ENCODE results near the gene MACROD1. TPM values are rescaled to one million over a fixed set of nuclear protein-coding genes. Genes with fewer than 3 reads are reported as not detected.

Gene MACROD1
- total RNA-seq, 1 donor from 2014 or later, result 3.4 TPM

- Histone ChIP-seq H3K4me2 (ENCODE audit: low read length) (no peak overlapping the region), H4K20me1 (ENCODE audit: insufficient read depth, low read length) (peaks cover 44% of the 10 kb centered on the region), H2AFZ (ENCODE audit: low read depth, low read length) (no peak overlapping the region), H3K27me3 (ENCODE audit: insufficient read depth, low read length) (peaks cover 28% of the 10 kb centered on the region), H3K4me3 (ENCODE audit: insufficient read depth, low read depth, low read length) (no peak overlapping the region), H3K4me1 (ENCODE audit: insufficient read depth, low read length) (peaks cover 3% of the 10 kb centered on the region), H3K79me2 (ENCODE audit: insufficient read depth, low read length) (no peaks in the 10 kb centered on the region), H3K27ac (ENCODE audit: low read depth, low read length) (no peak overlapping the region), H3K9me3 (ENCODE audit: insufficient read depth, low read depth, low read length) (peaks cover 6% of the 10 kb centered on the region), H3K36me3 (ENCODE audit: insufficient read depth, low read length) (no peaks in the 10 kb centered on the region), H3K9ac (ENCODE audit: low read length) (no peak overlapping the region)
- DNase-seq (ENCODE audit: low read depth) (no peak), FAIRE-seq (no peak)
- TF ChIP-seq EZH2 (IDR thresholded peaks at IDR 0.05; ENCODE audit: insufficient read depth, low read length), result no peak
- TF ChIP-seq CTCF (IDR thresholded peaks at IDR 0.05; ENCODE audit: insufficient read depth, low read depth, low read length), result no peak
- peaks cover 7% of the 10 kb centered on the region for H3K36me3 Mint-ChIP-seq (ENCODE audit: low read depth, unreplicated experiment)
- peaks cover 1% of the 10 kb centered on the region for H3K4me1 Mint-ChIP-seq (ENCODE audit: low read depth, unreplicated experiment)
- no peak overlapping the region for H3K27ac Mint-ChIP-seq (ENCODE audit: unreplicated experiment)
- no peak overlapping the region for H3K4me3 Mint-ChIP-seq (ENCODE audit: unreplicated experiment)
- peaks cover 3% of the 10 kb centered on the region for H3K9me3 Mint-ChIP-seq (ENCODE audit: unreplicated experiment)
- peaks cover 56% of the 10 kb centered on the region for H3K27me3 Mint-ChIP-seq (ENCODE audit: low read depth, unreplicated experiment)
Observed at GRCh38 chr11:64115531-64116522, 50.1 kb downstream of the MACROD1 start.

- H3K79me2 ChIP-seq (ENCODE audit: insufficient read depth, low read length), result no peaks in the 10 kb centered on the region
- no peaks in the 10 kb centered on the region for H3K36me3 ChIP-seq (ENCODE audit: insufficient read depth, low read length)
- TF ChIP-seq EZH2 (IDR thresholded peaks at IDR 0.05; ENCODE audit: insufficient read depth, low read length) (no peak), CTCF (IDR thresholded peaks at IDR 0.05; ENCODE audit: insufficient read depth, low read depth, low read length) (no peak)
- H4K20me1 ChIP-seq (ENCODE audit: insufficient read depth, low read length), result peaks cover 38% of the 10 kb centered on the region
- Mint-ChIP-seq H3K4me3 (ENCODE audit: unreplicated experiment) (no peak overlapping the region), H3K27ac (ENCODE audit: unreplicated experiment) (no peak overlapping the region), H3K36me3 (ENCODE audit: low read depth, unreplicated experiment) (peaks cover 7% of the 10 kb centered on the region), H3K4me1 (ENCODE audit: low read depth, unreplicated experiment) (no peaks in the 10 kb centered on the region), H3K27me3 (ENCODE audit: low read depth, unreplicated experiment) (peaks cover 59% of the 10 kb centered on the region), H3K9me3 (ENCODE audit: unreplicated experiment) (peaks cover 3% of the 10 kb centered on the region)
- H2AFZ ChIP-seq (ENCODE audit: low read depth, low read length), result no peak overlapping the region
- DNase-seq (ENCODE audit: low read depth) (no peak), FAIRE-seq (no peak)
- peaks cover 6% of the 10 kb centered on the region for H3K9me3 ChIP-seq (ENCODE audit: insufficient read depth, low read depth, low read length)
- no peak overlapping the region for H3K4me3 ChIP-seq (ENCODE audit: insufficient read depth, low read depth, low read length)
- H3K4me1 ChIP-seq (ENCODE audit: insufficient read depth, low read length), result no peaks in the 10 kb centered on the region
- H3K27ac ChIP-seq (ENCODE audit: low read depth, low read length), result no peak overlapping the region
- peaks cover 20% of the 10 kb centered on the region for H3K27me3 ChIP-seq (ENCODE audit: insufficient read depth, low read length)
- H3K9ac ChIP-seq (ENCODE audit: low read length), result no peak overlapping the region
- H3K4me2 ChIP-seq (ENCODE audit: low read length), result no peak overlapping the region
Observed at GRCh38 chr11:64114231-64114630, 51.7 kb downstream of the MACROD1 start.

- Mint-ChIP-seq H3K9me3 (ENCODE audit: unreplicated experiment) (peaks cover 3% of the 10 kb centered on the region), H3K4me3 (ENCODE audit: unreplicated experiment) (no peak overlapping the region), H3K36me3 (ENCODE audit: low read depth, unreplicated experiment) (peaks cover 7% of the 10 kb centered on the region), H3K4me1 (ENCODE audit: low read depth, unreplicated experiment) (no peaks in the 10 kb centered on the region), H3K27ac (ENCODE audit: unreplicated experiment) (no peak overlapping the region), H3K27me3 (ENCODE audit: low read depth, unreplicated experiment) (peaks cover 54% of the 10 kb centered on the region)
- no peak overlapping the region for H3K4me3 ChIP-seq (ENCODE audit: insufficient read depth, low read depth, low read length)
- no peaks in the 10 kb centered on the region for H3K36me3 ChIP-seq (ENCODE audit: insufficient read depth, low read length)
- H3K4me1 ChIP-seq (ENCODE audit: insufficient read depth, low read length), result no peaks in the 10 kb centered on the region
- TF ChIP-seq CTCF (IDR thresholded peaks at IDR 0.05; ENCODE audit: insufficient read depth, low read depth, low read length) (no peak), EZH2 (IDR thresholded peaks at IDR 0.05; ENCODE audit: insufficient read depth, low read length) (no peak)
- FAIRE-seq, result no peak
- no peak overlapping the region for H3K9ac ChIP-seq (ENCODE audit: low read length)
- H3K27ac ChIP-seq (ENCODE audit: low read depth, low read length), result no peak overlapping the region
- H3K9me3 ChIP-seq (ENCODE audit: insufficient read depth, low read depth, low read length), result peaks cover 6% of the 10 kb centered on the region
- peaks cover 12% of the 10 kb centered on the region for H3K27me3 ChIP-seq (ENCODE audit: insufficient read depth, low read length)
- no peak overlapping the region for H2AFZ ChIP-seq (ENCODE audit: low read depth, low read length)
- DNase-seq (ENCODE audit: low read depth), result no peak
- peaks cover 38% of the 10 kb centered on the region for H4K20me1 ChIP-seq (ENCODE audit: insufficient read depth, low read length)
- H3K4me2 ChIP-seq (ENCODE audit: low read length), result no peak overlapping the region
- no peaks in the 10 kb centered on the region for H3K79me2 ChIP-seq (ENCODE audit: insufficient read depth, low read length)
Observed at GRCh38 chr11:64113462-64113780, 52.5 kb downstream of the MACROD1 start.

Measured in astrocyte (in vitro differentiated cells and primary cell).